OCI-LY3 (cell line): Measurements from ENCODE around the gene NPHP4.
"Not testable (repeated sequence)": the region's sequence is repeated elsewhere in the genome, so short reads cannot be mapped to it uniquely, and the experiment has no call there.

Source experiments
- EZH2phosphoT487 ChIP-seq: fragments of 200-600 bp; shearing (Covaris generic); IDR thresholded peaks from 2 replicates; pipeline ENCODE4 v1.6.1; 2018; ENCODE audit warnings: antibody characterized with exemption, mixed run types, low read depth
- TF ChIP-seq, protein P1 (sequence below): fragments of 200-600, 300-600 bp; sonication (generic); IDR thresholded peaks from 2 replicates; pipeline ENCODE4 v1.5.1; 2014; ENCODE audit warnings: antibody characterized with exemption, low read length, low read depth

- TF ChIP-seq, protein P1, sequence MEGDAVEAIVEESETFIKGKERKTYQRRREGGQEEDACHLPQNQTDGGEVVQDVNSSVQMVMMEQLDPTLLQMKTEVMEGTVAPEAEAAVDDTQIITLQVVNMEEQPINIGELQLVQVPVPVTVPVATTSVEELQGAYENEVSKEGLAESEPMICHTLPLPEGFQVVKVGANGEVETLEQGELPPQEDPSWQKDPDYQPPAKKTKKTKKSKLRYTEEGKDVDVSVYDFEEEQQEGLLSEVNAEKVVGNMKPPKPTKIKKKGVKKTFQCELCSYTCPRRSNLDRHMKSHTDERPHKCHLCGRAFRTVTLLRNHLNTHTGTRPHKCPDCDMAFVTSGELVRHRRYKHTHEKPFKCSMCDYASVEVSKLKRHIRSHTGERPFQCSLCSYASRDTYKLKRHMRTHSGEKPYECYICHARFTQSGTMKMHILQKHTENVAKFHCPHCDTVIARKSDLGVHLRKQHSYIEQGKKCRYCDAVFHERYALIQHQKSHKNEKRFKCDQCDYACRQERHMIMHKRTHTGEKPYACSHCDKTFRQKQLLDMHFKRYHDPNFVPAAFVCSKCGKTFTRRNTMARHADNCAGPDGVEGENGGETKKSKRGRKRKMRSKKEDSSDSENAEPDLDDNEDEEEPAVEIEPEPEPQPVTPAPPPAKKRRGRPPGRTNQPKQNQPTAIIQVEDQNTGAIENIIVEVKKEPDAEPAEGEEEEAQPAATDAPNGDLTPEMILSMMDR = not testable (repeated sequence)
- not testable (repeated sequence) for TF ChIP-seq EZH2phosphoT487
These were observed 69.4 kb downstream of the NPHP4 start for GRCh38 chr1:5922700-5923330.
